Colonic mucosa (tissue), 4 donors: ENCODE measurements around the gene NCKAP5. TPM values are rescaled to one million over a fixed set of nuclear protein-coding genes. Genes with fewer than 3 reads are reported as not detected.

ENCODE experiments used
- DNase-seq: peaks from one replicate; pipeline ENCODE4 v3.0.0-alpha.2; 2020
- H3K27ac ChIP-seq: fragments of 200-600 bp; one replicate; pipeline ENCODE4 v1.8.0; 2021
- H3K27me3 ChIP-seq: fragments of 200-600 bp; one replicate; pipeline ENCODE4 v1.8.0; 2021
- H3K36me3 ChIP-seq: fragments of 200-600 bp; one replicate; pipeline ENCODE4 v1.8.0; 2021
- H3K4me1 ChIP-seq: fragments of 200-600 bp; one replicate; pipeline ENCODE4 v1.8.0; 2021; ENCODE audit warnings: mild to moderate bottlenecking
- H3K4me3 ChIP-seq: fragments of 200-600 bp; one replicate; pipeline ENCODE4 v1.8.0; 2021
- H3K9ac ChIP-seq, 2 donors: one replicate each; pipeline ENCODE4 v1.7.0; 2013; ENCODE audit warnings: control low read depth in 2 of 2, low read depth in 2 of 2, low read length in 2 of 2
- H3K9me3 ChIP-seq: fragments of 200-600 bp; one replicate; pipeline ENCODE4 v1.8.0; 2021
- CTCF ChIP-seq: fragments of 200-600 bp; IDR thresholded peaks from one replicate; pipeline ENCODE4 v1.8.0; 2022; ENCODE audit warnings: antibody characterized with exemption, mild to moderate bottlenecking
- intact Hi-C: fragments of 100-400 bp; cut with DNase I; formaldehyde crosslinking; loops from one replicate; pipeline ENCODE4 v1.14.1; 2022
- total RNA-seq, 2 donors: library from RNA; stranded (reverse); fragmentation: NEBNext Ultra II Directional in 1 of 2; extraction: Animal tissue kit (Norgen Biotek cat#: 25700) in 1 of 2; gene quantifications; one replicate each; pipeline ENCODE4 v1.2.1, GENCODE V29; 2021
- donor health status: healthy.
- donor health status: DM: no; HTN: no; CAD: no.
- donor health status: DM: no; HTN: no; CAD: no.

Gene NCKAP5
- total RNA-seq, 2 donors from 2014 or later = 2.9 to 3.7 TPM

- intact Hi-C loops = no loop called here
- Histone ChIP-seq H3K27ac (no peak overlapping the region), H3K9me3 (no peaks in the 10 kb centered on the region), H3K36me3 (no peaks in the 10 kb centered on the region), H3K4me1 (no peaks in the 10 kb centered on the region), H3K4me3 (no peak overlapping the region), H3K9ac (no peak overlapping the region), H3K27me3 (no peaks in the 10 kb centered on the region)
- DNase-seq = no peak
- TF ChIP-seq CTCF = no peak
Observed at GRCh38 chr2:132754392-132754791, 813.9 kb downstream of the NCKAP5 start.

GRCh38 chr2:132752421-132753206, 815.6 kb downstream of the NCKAP5 start:
- Histone ChIP-seq H3K36me3 (no peaks in the 10 kb centered on the region), H3K27ac (no peak overlapping the region), H3K9ac (no peak overlapping the region), H3K4me1 (no peaks in the 10 kb centered on the region), H3K4me3 (no peak overlapping the region), H3K9me3 (no peaks in the 10 kb centered on the region), H3K27me3 (no peaks in the 10 kb centered on the region)
- TF ChIP-seq CTCF = no peak
- DNase-seq = no peak
- intact Hi-C loops = no loop called here

GRCh38 chr2:132751836-132752235, 816.4 kb downstream of the NCKAP5 start:
- intact Hi-C loops = no loop called here
- Histone ChIP-seq H3K4me1 (no peaks in the 10 kb centered on the region), H3K36me3 (no peaks in the 10 kb centered on the region), H3K9ac (no peak overlapping the region), H3K9me3 (no peaks in the 10 kb centered on the region), H3K4me3 (no peak overlapping the region), H3K27ac (no peak overlapping the region), H3K27me3 (no peaks in the 10 kb centered on the region)
- TF ChIP-seq CTCF = no peak
- DNase-seq = no peak

- H3K27me3 ChIP-seq = no peaks in the 10 kb centered on the region
Observed at GRCh38 chr2:132750606-132751005, 817.7 kb downstream of the NCKAP5 start.

GRCh38 chr2:132747046-132747445, 821.2 kb downstream of the NCKAP5 start:
- Histone ChIP-seq H3K4me1 (no peaks in the 10 kb centered on the region), H3K4me3 (no peak overlapping the region), H3K27ac (no peak overlapping the region), H3K9me3 (no peaks in the 10 kb centered on the region), H3K9ac (no peak overlapping the region), H3K36me3 (no peaks in the 10 kb centered on the region), H3K27me3 (no peaks in the 10 kb centered on the region)
- intact Hi-C loops = no loop called here
- DNase-seq = no peak
- TF ChIP-seq CTCF = no peak

More at GRCh38 chr2:132750606-132751005, 817.7 kb downstream of the NCKAP5 start:
- no peaks in the 10 kb centered on the region for H3K36me3 ChIP-seq
- H3K4me1 ChIP-seq = no peaks in the 10 kb centered on the region
- no peak for DNase-seq
- TF ChIP-seq CTCF = no peak
- no peak overlapping the region for H3K4me3 ChIP-seq
- no peak overlapping the region for H3K27ac ChIP-seq
- intact Hi-C loops = no loop called here
- H3K9me3 ChIP-seq = no peaks in the 10 kb centered on the region
- no peak overlapping the region for H3K9ac ChIP-seq
